Measurements from ENCODE around the gene CCDC63.

Gene CCDC63

GRCh38 chr12:110804406-110804805, 42.4 kb upstream of the CCDC63 start:
- Histone ChIP-seq H3K27ac (replicated peaks) (no peak overlapping the region), H3K27me3 (ENCODE audit: insufficient read depth, poor library complexity, severe bottlenecking) (no peaks in the 10 kb centered on the region), H3K4me3 (replicated peaks; ENCODE audit: insufficient read depth, low read length) (no peak overlapping the region)
- TF ChIP-seq SPI1 (IDR thresholded peaks at IDR 0.05; ENCODE audit: borderline replicate concordance, low read depth) (no peak), POLR2AphosphoS5 (IDR thresholded peaks at IDR 0.05; ENCODE audit: low read depth) (no peak), GABPA (IDR thresholded peaks at IDR 0.05; ENCODE audit: low read depth) (no peak), CTCF (IDR thresholded peaks at IDR 0.05; ENCODE audit: insufficient read depth, low read length) (no peak), REST (IDR thresholded peaks at IDR 0.05; ENCODE audit: insufficient replicate concordance, low read depth) (no peak)
- no peak for DNase-seq (ENCODE audit: low read depth in 1 of 2, low spot score in 1 of 2)

DNA sequence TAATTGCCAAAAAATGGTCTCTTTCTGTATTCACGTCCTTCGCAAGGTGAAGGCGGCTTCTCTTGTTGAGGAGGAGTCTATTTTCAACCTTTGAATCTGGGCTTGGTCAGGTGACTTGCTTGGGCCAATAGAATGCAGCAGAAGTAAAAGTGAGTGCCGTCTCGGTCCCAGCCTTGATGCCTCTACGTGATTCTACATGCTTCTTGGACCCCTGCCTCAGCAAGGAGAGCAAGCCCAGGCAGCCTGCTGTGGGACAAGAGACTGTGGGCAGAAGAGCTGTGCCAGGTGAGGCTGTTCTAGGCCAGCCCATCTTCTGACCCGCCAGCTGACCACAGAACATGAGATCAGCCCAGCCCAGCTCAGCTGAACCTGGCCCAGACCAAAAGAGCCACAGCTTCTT, 39.1 kb upstream of the CCDC63 start:
- DNase-seq (ENCODE audit: low read depth in 1 of 2, low spot score in 1 of 2), result no peak
- Histone ChIP-seq H3K27me3 (ENCODE audit: insufficient read depth, poor library complexity, severe bottlenecking) (no peaks in the 10 kb centered on the region), H3K4me3 (replicated peaks; ENCODE audit: insufficient read depth, low read length) (no peak overlapping the region), H3K27ac (replicated peaks) (no peak overlapping the region)
- TF ChIP-seq CTCF (IDR thresholded peaks at IDR 0.05; ENCODE audit: insufficient read depth, low read length) (no peak), REST (IDR thresholded peaks at IDR 0.05; ENCODE audit: insufficient replicate concordance, low read depth) (no peak), POLR2AphosphoS5 (IDR thresholded peaks at IDR 0.05; ENCODE audit: low read depth) (no peak), SPI1 (IDR thresholded peaks at IDR 0.05; ENCODE audit: borderline replicate concordance, low read depth) (no peak), GABPA (IDR thresholded peaks at IDR 0.05; ENCODE audit: low read depth) (no peak)

DNA sequence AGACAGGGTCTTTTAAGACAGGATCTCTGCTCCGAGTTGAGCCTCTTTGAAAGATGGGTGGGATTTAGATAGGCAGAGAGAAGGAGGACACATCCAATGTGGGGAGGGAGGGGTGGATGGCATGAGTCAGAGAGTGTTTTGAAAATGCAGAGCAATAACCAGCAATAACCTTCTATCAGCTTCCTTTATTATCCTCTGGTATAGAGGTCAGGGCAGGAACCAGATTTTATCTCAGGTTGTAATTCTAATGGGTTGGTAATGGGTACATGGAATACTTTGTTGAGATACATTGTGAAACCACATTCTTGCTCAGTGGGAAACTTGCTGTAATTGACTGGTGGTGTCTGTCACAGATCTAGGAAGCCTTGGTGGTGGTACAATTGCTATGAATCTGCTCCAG, 37.6 kb upstream of the CCDC63 start:
- no peak for TF ChIP-seq CTCF (IDR thresholded peaks at IDR 0.05; ENCODE audit: insufficient read depth, low read length)
- no peak for TF ChIP-seq POLR2AphosphoS5 (IDR thresholded peaks at IDR 0.05; ENCODE audit: low read depth)
- no peak for TF ChIP-seq GABPA (IDR thresholded peaks at IDR 0.05; ENCODE audit: low read depth)

GRCh38 chr12:110811972-110812371, 34.8 kb upstream of the CCDC63 start:
- Histone ChIP-seq H3K27me3 (ENCODE audit: insufficient read depth, poor library complexity, severe bottlenecking) (no peaks in the 10 kb centered on the region), H3K4me3 (replicated peaks; ENCODE audit: insufficient read depth, low read length) (no peak overlapping the region), H3K27ac (replicated peaks) (no peak overlapping the region)
- no peak for TF ChIP-seq POLR2AphosphoS5 (IDR thresholded peaks at IDR 0.05; ENCODE audit: low read depth)
- no peak for TF ChIP-seq SPI1 (IDR thresholded peaks at IDR 0.05; ENCODE audit: borderline replicate concordance, low read depth)
- TF ChIP-seq CTCF (IDR thresholded peaks at IDR 0.05; ENCODE audit: insufficient read depth, low read length), result no peak
- no peak for TF ChIP-seq REST (IDR thresholded peaks at IDR 0.05; ENCODE audit: insufficient replicate concordance, low read depth)
- no peak for TF ChIP-seq GABPA (IDR thresholded peaks at IDR 0.05; ENCODE audit: low read depth)
- no peak for DNase-seq (ENCODE audit: low read depth in 1 of 2, low spot score in 1 of 2)

More for the DNA sequence above, 37.6 kb upstream of the CCDC63 start:
- H3K27ac ChIP-seq (replicated peaks), result no peak overlapping the region
- no peak overlapping the region for H3K4me3 ChIP-seq (replicated peaks; ENCODE audit: insufficient read depth, low read length)
- no peak for DNase-seq (ENCODE audit: low read depth in 1 of 2, low spot score in 1 of 2)
- no peaks in the 10 kb centered on the region for H3K27me3 ChIP-seq (ENCODE audit: insufficient read depth, poor library complexity, severe bottlenecking)

Data from HL-60 (cell line).